ENCODE data around the gene DDX4.

Gene DDX4

DNA sequence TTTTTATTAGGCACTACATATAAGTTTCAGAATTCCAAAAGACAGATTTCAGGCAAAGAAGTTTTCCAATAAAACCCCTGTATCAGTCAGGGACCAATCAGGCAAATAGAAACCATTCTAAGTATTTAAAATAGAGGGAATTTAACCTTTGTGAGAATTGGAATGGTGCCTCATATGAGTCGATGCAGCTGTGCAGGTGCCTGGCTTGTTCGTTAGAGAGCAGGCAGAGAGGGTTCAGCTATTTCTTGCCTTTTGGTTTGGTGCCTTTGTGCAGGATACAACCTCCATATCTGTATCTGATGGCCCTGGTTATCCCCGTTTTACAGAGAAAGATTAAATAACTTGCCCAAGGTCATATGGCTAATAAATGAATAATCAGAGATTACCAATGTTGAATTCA, 6.0 kb upstream of the DDX4 start:
- TF ChIP-seq ZNF8 (CRISPR knock-in tag; IDR thresholded peaks at IDR 0.05): no peak
- TF ChIP-seq ARNTL (CRISPR knock-in tag; IDR thresholded peaks at IDR 0.05; ENCODE audit: borderline replicate concordance, low read depth): no peak
- no peak for TF ChIP-seq ZC3H10 (CRISPR knock-in tag; IDR thresholded peaks at IDR 0.05)
- TF ChIP-seq, protein P1, sequence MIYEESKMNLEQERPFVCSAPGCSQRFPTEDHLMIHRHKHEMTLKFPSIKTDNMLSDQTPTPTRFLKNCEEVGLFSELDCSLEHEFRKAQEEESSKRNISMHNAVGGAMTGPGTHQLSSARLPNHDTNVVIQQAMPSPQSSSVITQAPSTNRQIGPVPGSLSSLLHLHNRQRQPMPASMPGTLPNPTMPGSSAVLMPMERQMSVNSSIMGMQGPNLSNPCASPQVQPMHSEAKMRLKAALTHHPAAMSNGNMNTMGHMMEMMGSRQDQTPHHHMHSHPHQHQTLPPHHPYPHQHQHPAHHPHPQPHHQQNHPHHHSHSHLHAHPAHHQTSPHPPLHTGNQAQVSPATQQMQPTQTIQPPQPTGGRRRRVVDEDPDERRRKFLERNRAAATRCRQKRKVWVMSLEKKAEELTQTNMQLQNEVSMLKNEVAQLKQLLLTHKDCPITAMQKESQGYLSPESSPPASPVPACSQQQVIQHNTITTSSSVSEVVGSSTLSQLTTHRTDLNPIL (CRISPR knock-in tag; IDR thresholded peaks at IDR 0.05; ENCODE audit: low read depth): no peak
- TF ChIP-seq, protein P2, sequence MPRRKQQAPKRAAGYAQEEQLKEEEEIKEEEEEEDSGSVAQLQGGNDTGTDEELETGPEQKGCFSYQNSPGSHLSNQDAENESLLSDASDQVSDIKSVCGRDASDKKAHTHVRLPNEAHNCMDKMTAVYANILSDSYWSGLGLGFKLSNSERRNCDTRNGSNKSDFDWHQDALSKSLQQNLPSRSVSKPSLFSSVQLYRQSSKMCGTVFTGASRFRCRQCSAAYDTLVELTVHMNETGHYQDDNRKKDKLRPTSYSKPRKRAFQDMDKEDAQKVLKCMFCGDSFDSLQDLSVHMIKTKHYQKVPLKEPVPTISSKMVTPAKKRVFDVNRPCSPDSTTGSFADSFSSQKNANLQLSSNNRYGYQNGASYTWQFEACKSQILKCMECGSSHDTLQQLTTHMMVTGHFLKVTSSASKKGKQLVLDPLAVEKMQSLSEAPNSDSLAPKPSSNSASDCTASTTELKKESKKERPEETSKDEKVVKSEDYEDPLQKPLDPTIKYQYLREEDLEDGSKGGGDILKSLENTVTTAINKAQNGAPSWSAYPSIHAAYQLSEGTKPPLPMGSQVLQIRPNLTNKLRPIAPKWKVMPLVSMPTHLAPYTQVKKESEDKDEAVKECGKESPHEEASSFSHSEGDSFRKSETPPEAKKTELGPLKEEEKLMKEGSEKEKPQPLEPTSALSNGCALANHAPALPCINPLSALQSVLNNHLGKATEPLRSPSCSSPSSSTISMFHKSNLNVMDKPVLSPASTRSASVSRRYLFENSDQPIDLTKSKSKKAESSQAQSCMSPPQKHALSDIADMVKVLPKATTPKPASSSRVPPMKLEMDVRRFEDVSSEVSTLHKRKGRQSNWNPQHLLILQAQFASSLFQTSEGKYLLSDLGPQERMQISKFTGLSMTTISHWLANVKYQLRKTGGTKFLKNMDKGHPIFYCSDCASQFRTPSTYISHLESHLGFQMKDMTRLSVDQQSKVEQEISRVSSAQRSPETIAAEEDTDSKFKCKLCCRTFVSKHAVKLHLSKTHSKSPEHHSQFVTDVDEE (CRISPR knock-in tag; IDR thresholded peaks at IDR 0.05): no peak
- no peak for TF ChIP-seq RARB (CRISPR knock-in tag; IDR thresholded peaks at IDR 0.05)
- TF ChIP-seq CSDC2 (CRISPR knock-in tag; IDR thresholded peaks at IDR 0.05): no peak
- no peak for TF ChIP-seq PPARA (CRISPR knock-in tag; IDR thresholded peaks at IDR 0.05; ENCODE audit: borderline replicate concordance)
- no peak for TF ChIP-seq ZNF70 (CRISPR knock-in tag; IDR thresholded peaks at IDR 0.05)
- TF ChIP-seq ISL1 (CRISPR knock-in tag; IDR thresholded peaks at IDR 0.05): no peak
- no peak for TF ChIP-seq TOX (CRISPR knock-in tag; IDR thresholded peaks at IDR 0.05; ENCODE audit: borderline replicate concordance)
- TF ChIP-seq BACH2 (CRISPR knock-in tag; IDR thresholded peaks at IDR 0.05; ENCODE audit: borderline replicate concordance): no peak
- TF ChIP-seq GLIS3 (CRISPR knock-in tag; IDR thresholded peaks at IDR 0.05): no peak
- TF ChIP-seq ZNF565 (CRISPR knock-in tag; conservative IDR thresholded peaks at IDR 0.05; ENCODE audit: low read depth): no peak
- TF ChIP-seq OSR1 (CRISPR knock-in tag; IDR thresholded peaks at IDR 0.05): no peak
- TF ChIP-seq SNAI2 (CRISPR knock-in tag; IDR thresholded peaks at IDR 0.05): no peak
- TF ChIP-seq, protein P3, sequence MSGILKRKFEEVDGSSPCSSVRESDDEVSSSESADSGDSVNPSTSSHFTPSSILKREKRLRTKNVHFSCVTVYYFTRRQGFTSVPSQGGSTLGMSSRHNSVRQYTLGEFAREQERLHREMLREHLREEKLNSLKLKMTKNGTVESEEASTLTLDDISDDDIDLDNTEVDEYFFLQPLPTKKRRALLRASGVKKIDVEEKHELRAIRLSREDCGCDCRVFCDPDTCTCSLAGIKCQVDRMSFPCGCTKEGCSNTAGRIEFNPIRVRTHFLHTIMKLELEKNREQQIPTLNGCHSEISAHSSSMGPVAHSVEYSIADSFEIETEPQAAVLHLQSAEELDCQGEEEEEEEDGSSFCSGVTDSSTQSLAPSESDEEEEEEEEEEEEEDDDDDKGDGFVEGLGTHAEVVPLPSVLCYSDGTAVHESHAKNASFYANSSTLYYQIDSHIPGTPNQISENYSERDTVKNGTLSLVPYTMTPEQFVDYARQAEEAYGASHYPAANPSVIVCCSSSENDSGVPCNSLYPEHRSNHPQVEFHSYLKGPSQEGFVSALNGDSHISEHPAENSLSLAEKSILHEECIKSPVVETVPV (CRISPR knock-in tag; IDR thresholded peaks at IDR 0.05): no peak
- no peak for TF ChIP-seq TCF4 (CRISPR knock-in tag; IDR thresholded peaks at IDR 0.05; ENCODE audit: borderline replicate concordance)
- no peak for TF ChIP-seq ZFP30 (CRISPR knock-in tag; IDR thresholded peaks at IDR 0.05)
- no peak for TF ChIP-seq ESRRG (CRISPR knock-in tag; IDR thresholded peaks at IDR 0.05)
- no peak for ATAC-seq

DNA sequence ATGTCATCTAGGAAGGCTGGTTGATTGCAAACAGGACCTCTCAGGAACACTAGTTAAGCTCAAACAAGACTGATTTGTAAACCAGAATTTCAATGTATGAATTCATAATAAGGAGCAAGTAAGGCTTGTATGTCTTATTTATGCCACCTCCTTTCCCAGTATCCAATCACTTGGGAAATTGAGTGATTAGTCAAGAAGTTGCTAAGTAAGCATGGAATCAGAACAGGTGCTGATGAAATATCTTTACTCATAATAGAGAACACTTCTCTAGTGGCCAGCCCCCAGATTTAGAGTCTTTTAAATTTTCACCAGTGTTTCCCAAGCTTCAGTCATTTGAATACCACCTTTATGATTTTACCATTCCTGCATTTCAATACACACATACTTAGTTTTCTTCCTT, 5.3 kb upstream of the DDX4 start:
- no peak for ATAC-seq
- TF ChIP-seq ZC3H10 (CRISPR knock-in tag; IDR thresholded peaks at IDR 0.05) (no peak), ZNF565 (CRISPR knock-in tag; conservative IDR thresholded peaks at IDR 0.05; ENCODE audit: low read depth) (no peak), GLIS3 (CRISPR knock-in tag; IDR thresholded peaks at IDR 0.05) (no peak), BACH2 (CRISPR knock-in tag; IDR thresholded peaks at IDR 0.05; ENCODE audit: borderline replicate concordance) (no peak), ISL1 (CRISPR knock-in tag; IDR thresholded peaks at IDR 0.05) (no peak), ZNF70 (CRISPR knock-in tag; IDR thresholded peaks at IDR 0.05) (no peak), SNAI2 (CRISPR knock-in tag; IDR thresholded peaks at IDR 0.05) (no peak), OSR1 (CRISPR knock-in tag; IDR thresholded peaks at IDR 0.05) (no peak), ZFP30 (CRISPR knock-in tag; IDR thresholded peaks at IDR 0.05) (no peak), TOX (CRISPR knock-in tag; IDR thresholded peaks at IDR 0.05; ENCODE audit: borderline replicate concordance) (no peak), ZNF8 (CRISPR knock-in tag; IDR thresholded peaks at IDR 0.05) (no peak)
- TF ChIP-seq, protein P1 (CRISPR knock-in tag; IDR thresholded peaks at IDR 0.05; ENCODE audit: low read depth): no peak
- TF ChIP-seq, protein P3 (CRISPR knock-in tag; IDR thresholded peaks at IDR 0.05): no peak

DNA sequence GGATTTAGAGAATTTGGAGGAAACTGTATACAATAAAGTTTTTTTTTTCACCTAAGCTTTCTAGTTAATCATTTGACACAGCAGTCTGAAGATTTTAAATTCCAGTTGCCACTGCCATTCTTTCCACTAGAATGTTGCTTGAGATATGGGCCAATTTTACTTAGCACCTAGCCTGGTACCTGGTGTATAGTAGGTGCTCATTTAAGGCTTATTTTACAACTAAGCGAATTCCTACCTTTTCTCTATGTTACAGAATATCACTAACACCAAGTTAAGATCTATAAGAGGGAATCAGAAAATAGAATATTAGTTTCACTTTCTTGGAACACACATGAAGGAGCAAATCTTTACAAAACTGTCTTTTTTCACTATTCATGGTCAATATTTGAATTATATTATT, 3.2 kb upstream of the DDX4 start:
- ATAC-seq: no peak
- TF ChIP-seq TCF4 (CRISPR knock-in tag; IDR thresholded peaks at IDR 0.05; ENCODE audit: borderline replicate concordance): no peak
- TF ChIP-seq RARB (CRISPR knock-in tag; IDR thresholded peaks at IDR 0.05): no peak
- no peak for TF ChIP-seq ZC3H10 (CRISPR knock-in tag; IDR thresholded peaks at IDR 0.05)
- no peak for TF ChIP-seq ZNF565 (CRISPR knock-in tag; conservative IDR thresholded peaks at IDR 0.05; ENCODE audit: low read depth)
- TF ChIP-seq ISL1 (CRISPR knock-in tag; IDR thresholded peaks at IDR 0.05): no peak
- no peak for TF ChIP-seq OSR1 (CRISPR knock-in tag; IDR thresholded peaks at IDR 0.05)
- TF ChIP-seq BACH2 (CRISPR knock-in tag; IDR thresholded peaks at IDR 0.05; ENCODE audit: borderline replicate concordance): no peak
- no peak for TF ChIP-seq PPARA (CRISPR knock-in tag; IDR thresholded peaks at IDR 0.05; ENCODE audit: borderline replicate concordance)
- TF ChIP-seq, protein P4, sequence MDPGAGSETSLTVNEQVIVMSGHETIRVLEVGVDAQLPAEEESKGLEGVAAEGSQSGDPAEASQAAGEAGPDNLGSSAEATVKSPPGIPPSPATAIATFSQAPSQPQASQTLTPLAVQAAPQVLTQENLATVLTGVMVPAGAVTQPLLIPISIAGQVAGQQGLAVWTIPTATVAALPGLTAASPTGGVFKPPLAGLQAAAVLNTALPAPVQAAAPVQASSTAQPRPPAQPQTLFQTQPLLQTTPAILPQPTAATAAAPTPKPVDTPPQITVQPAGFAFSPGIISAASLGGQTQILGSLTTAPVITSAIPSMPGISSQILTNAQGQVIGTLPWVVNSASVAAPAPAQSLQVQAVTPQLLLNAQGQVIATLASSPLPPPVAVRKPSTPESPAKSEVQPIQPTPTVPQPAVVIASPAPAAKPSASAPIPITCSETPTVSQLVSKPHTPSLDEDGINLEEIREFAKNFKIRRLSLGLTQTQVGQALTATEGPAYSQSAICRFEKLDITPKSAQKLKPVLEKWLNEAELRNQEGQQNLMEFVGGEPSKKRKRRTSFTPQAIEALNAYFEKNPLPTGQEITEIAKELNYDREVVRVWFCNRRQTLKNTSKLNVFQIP (CRISPR knock-in tag; IDR thresholded peaks at IDR 0.05; ENCODE audit: borderline replicate concordance, low read depth): no peak
- no peak for TF ChIP-seq ZNF8 (CRISPR knock-in tag; IDR thresholded peaks at IDR 0.05)
- TF ChIP-seq, protein P1 (CRISPR knock-in tag; IDR thresholded peaks at IDR 0.05; ENCODE audit: low read depth): no peak
- TF ChIP-seq TOX (CRISPR knock-in tag; IDR thresholded peaks at IDR 0.05; ENCODE audit: borderline replicate concordance): no peak
- TF ChIP-seq, protein P5, sequence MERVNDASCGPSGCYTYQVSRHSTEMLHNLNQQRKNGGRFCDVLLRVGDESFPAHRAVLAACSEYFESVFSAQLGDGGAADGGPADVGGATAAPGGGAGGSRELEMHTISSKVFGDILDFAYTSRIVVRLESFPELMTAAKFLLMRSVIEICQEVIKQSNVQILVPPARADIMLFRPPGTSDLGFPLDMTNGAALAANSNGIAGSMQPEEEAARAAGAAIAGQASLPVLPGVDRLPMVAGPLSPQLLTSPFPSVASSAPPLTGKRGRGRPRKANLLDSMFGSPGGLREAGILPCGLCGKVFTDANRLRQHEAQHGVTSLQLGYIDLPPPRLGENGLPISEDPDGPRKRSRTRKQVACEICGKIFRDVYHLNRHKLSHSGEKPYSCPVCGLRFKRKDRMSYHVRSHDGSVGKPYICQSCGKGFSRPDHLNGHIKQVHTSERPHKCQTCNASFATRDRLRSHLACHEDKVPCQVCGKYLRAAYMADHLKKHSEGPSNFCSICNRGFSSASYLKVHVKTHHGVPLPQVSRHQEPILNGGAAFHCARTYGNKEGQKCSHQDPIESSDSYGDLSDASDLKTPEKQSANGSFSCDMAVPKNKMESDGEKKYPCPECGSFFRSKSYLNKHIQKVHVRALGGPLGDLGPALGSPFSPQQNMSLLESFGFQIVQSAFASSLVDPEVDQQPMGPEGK (CRISPR knock-in tag; IDR thresholded peaks at IDR 0.05; ENCODE audit: borderline replicate concordance): no peak
- no peak for TF ChIP-seq CSDC2 (CRISPR knock-in tag; IDR thresholded peaks at IDR 0.05)
